A673 (cell line): ENCODE results near the gene MEGF6. TPM values are rescaled to one million over a fixed set of nuclear protein-coding genes. Genes with fewer than 3 reads are reported as not detected.
A peak's percentile ranks its signal among the peaks of the same experiment; 100 is the strongest.

ENCODE experiments used
- BruUV-seq: library from RNA; stranded (reverse); fragments of 400-500 nt; replicated peaks from 2 replicates; lab custom pipeline; 2021; lab: Mats Ljungman, UMichigan
- CTCF ChIA-PET: fragments of 300-600 bp; sonication (Branson Sonifier 250); formaldehyde crosslinking; loops from one replicate; lab custom pipeline; 2022; ENCODE audit warnings: antibody characterized with exemption; lab: Charles Lee
- POLR2A ChIA-PET: fragments of 300-600 bp; sonication (Branson Sonifier 250); formaldehyde crosslinking; loops from one replicate; lab custom pipeline; 2022; ENCODE audit warnings: antibody characterized with exemption; ENCODE audit not compliant: low non-redundant PET; lab: Charles Lee
- DNase-seq: peaks from one replicate; pipeline ENCODE4 v3.0.0-alpha.2; 2015; ENCODE audit warnings: low spot score
- H3K27ac ChIP-seq: fragments of 200-600 bp; sonication (generic); 2 replicates; pipeline ENCODE4 v1.5.1; 2016; ENCODE audit warnings: mixed run types, low read depth, mild to moderate bottlenecking, mixed read lengths, antibody characterized with exemption, low read length; ENCODE audit not compliant: poor library complexity, severe bottlenecking
- H3K27me3 ChIP-seq: fragments of 200-600 bp; sonication (generic); replicated peaks from 2 replicates; pipeline ENCODE4 v1.6.1; 2017; ENCODE audit warnings: mixed run types, low read depth, mild to moderate bottlenecking, mixed read lengths, antibody characterized with exemption, low read length; ENCODE audit not compliant: insufficient read depth, poor library complexity
- H3K36me3 ChIP-seq: fragments of 200-600 bp; sonication (generic); 2 replicates; pipeline ENCODE4 v1.6.1; 2016; ENCODE audit warnings: mixed run types, mild to moderate bottlenecking, mixed read lengths, antibody characterized with exemption, low read length; ENCODE audit not compliant: insufficient read depth, poor library complexity, severe bottlenecking
- H3K4me1 ChIP-seq: fragments of 200-600 bp; sonication (generic); 2 replicates; pipeline ENCODE4 v1.6.1; 2017; ENCODE audit warnings: mixed run types, mild to moderate bottlenecking, mixed read lengths, antibody characterized with exemption, low read length; ENCODE audit not compliant: insufficient read depth, poor library complexity, severe bottlenecking
- H3K4me3 ChIP-seq: fragments of 200-600 bp; sonication (generic); 2 replicates; pipeline ENCODE4 v1.5.1; 2016; ENCODE audit warnings: low read depth, mixed run types, mild to moderate bottlenecking, mixed read lengths, low read length; ENCODE audit not compliant: poor library complexity, severe bottlenecking
- H3K9me3 ChIP-seq: fragments of 200-600 bp; sonication (generic); 2 replicates; pipeline ENCODE4 v1.6.1; 2016; ENCODE audit warnings: mixed run types, low read depth, mild to moderate bottlenecking, mixed read lengths, antibody characterized with exemption, low read length; ENCODE audit not compliant: poor library complexity, severe bottlenecking
- CTCF ChIP-seq: fragments of 300-800, 200-600 bp; sonication (generic); conservative IDR thresholded peaks from 2 replicates; pipeline ENCODE4 v1.5.1; 2017; ENCODE audit warnings: low read depth, mild to moderate bottlenecking, antibody characterized with exemption, low read length, moderate library complexity, mixed read lengths
- EZH2 ChIP-seq: fragments of 200-600 bp; sonication (generic); IDR thresholded peaks from 2 replicates; pipeline ENCODE4 v1.6.1; 2017; ENCODE audit warnings: borderline replicate concordance, low read depth, mild to moderate bottlenecking, mixed read lengths, antibody characterized with exemption, low read length; ENCODE audit not compliant: poor library complexity, severe bottlenecking
- intact Hi-C: fragments of 100-400 bp; cut with micrococcal nuclease; formaldehyde crosslinking; loops from one replicate; pipeline ENCODE4 v1.10.0; 2022; ENCODE audit not compliant: unreplicated experiment
- microRNA-seq: library from miRNA; unstranded; fragments of <30 nt; microRNA quantifications from one replicate; pipeline ENCODE4 v1.2.0, GENCODE V29; 2021
- total RNA-seq: library from RNA; stranded (reverse); gene quantifications from 2 replicates; pipeline ENCODE4 v1.2.3, GENCODE V29; 2021

Gene MEGF6
- total RNA-seq, 1 experiment from 2014 or later = 2.8 TPM

- CTCF ChIA-PET = no interaction called here
- H3K36me3 ChIP-seq = no peaks in the 10 kb centered on the region
- no peak overlapping the region for H3K4me3 ChIP-seq
- no TSS peak for BruUV-seq
- no peaks in the 10 kb centered on the region for H3K9me3 ChIP-seq
- intact Hi-C loops = no loop called here
- POLR2A ChIA-PET = no interaction called here
- no peaks in the 10 kb centered on the region for H3K4me1 ChIP-seq
- no peak for TF ChIP-seq CTCF
- no peak for TF ChIP-seq EZH2
- peaks cover 38% of the 10 kb centered on the region for H3K27me3 ChIP-seq
- no peak for DNase-seq
- H3K27ac ChIP-seq = no peak overlapping the region
These were observed 170.4 kb downstream of the MEGF6 start for GRCh38 chr1:3440711-3441409.

GRCh38 chr1:3440300-3440681, 171.0 kb downstream of the MEGF6 start:
- H3K27me3 ChIP-seq = peaks cover 42% of the 10 kb centered on the region
- H3K27ac ChIP-seq = no peak overlapping the region
- H3K4me3 ChIP-seq = no peak overlapping the region
- BruUV-seq = no TSS peak
- ChIA-PET POLR2A (no interaction called here), CTCF (no interaction called here)
- no peaks in the 10 kb centered on the region for H3K36me3 ChIP-seq
- DNase-seq = no peak
- H3K9me3 ChIP-seq = no peaks in the 10 kb centered on the region
- no peak for TF ChIP-seq CTCF
- TF ChIP-seq EZH2 = no peak
- no peaks in the 10 kb centered on the region for H3K4me1 ChIP-seq
- intact Hi-C loops = no loop called here

Small RNA genes within 50 kb of the gene (microRNA-seq; reads per million reads assigned to microRNA genes)
- gene MIR551A = 3.2 reads per million, percentile 7 among the genes with 10 or more reads in this experiment

Other genes starting within 250 kb of the MEGF6 start
- gene ARHGEF16, start 156.8 kb downstream of the MEGF6 start, total RNA-seq = 8.9 and 11.2 TPM in 2 replicates
- 13.4 and 13.7 TPM in 2 replicates for gene TPRG1L, start 13.5 kb upstream of the MEGF6 start, total RNA-seq
- 41.2 and 41.8 TPM in 2 replicates for gene WRAP73, start 38.6 kb upstream of the MEGF6 start, total RNA-seq
- gene TP73, start 41.0 kb upstream of the MEGF6 start, total RNA-seq = 10.0 and 12.3 TPM in 2 replicates
- gene CCDC27, start 140.9 kb upstream of the MEGF6 start, total RNA-seq = not detected in 2 replicates
- 0.81 and 1.5 TPM in 2 replicates for gene SMIM1, start 161.2 kb upstream of the MEGF6 start, total RNA-seq
- 69.8 and 86.7 TPM in 2 replicates for gene LRRC47, start 185.0 kb upstream of the MEGF6 start, total RNA-seq
- gene CEP104, start 245.7 kb upstream of the MEGF6 start, total RNA-seq = 47.9 and 50.8 TPM in 2 replicates
- 8.9 and 9.2 TPM in 2 replicates for gene DFFB, start 246.0 kb upstream of the MEGF6 start, total RNA-seq